Renal cortex interstitium (tissue), 11 donors: ENCODE measurements around the gene CELF1. TPM values are rescaled to one million over a fixed set of nuclear protein-coding genes. Genes with fewer than 3 reads are reported as not detected.

Experiments used
- DNase-seq, 11 donors: peaks; one replicate each; pipeline ENCODE4 v3.0.0-alpha.2; 2013; ENCODE audit warnings: low read depth in 9 of 11, low spot score in 4 of 11; ENCODE audit errors: extremely low read depth in 1 of 11
- polyA plus RNA-seq, 3 donors: library from polyadenylated mRNA; unstranded; fragments of 120-200 nt; gene quantifications; one replicate each; pipeline ENCODE4 v1.2.1, GENCODE V29; 2013; ENCODE audit not compliant: insufficient read length in 3 of 3

The CELF1 gene
- polyA plus RNA-seq, 3 donors = 108 to 126 (median 112) TPM

DNA sequence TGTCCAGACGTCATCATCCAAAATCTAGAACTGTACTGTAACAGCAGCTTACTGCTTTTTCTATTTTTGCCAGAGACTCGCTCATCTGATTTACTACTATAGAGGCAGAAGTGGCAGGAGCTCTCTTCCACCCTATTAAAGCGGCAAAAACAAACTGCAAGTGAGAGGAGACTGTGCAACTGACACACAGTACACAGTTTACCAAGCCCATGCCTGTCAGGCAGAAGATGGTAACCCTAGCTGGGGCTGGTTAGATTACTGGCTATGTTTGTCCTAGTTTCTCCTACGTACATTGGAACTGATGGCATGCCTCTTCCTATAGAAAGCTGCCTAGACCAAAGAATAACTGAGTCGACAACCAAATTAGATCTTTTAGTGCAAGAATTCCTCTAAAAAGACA lies 51.8 kb downstream of the CELF1 start:
- DNase-seq = peak in 2 of 11 donors; percentile 13 to 17

GRCh38 chr11:47500121-47500520 lies 52.8 kb downstream of the CELF1 start:
- no peak for DNase-seq

- no peak for DNase-seq
Measured at GRCh38 chr11:47499614-47500013, 53.3 kb downstream of the CELF1 start.

DNA sequence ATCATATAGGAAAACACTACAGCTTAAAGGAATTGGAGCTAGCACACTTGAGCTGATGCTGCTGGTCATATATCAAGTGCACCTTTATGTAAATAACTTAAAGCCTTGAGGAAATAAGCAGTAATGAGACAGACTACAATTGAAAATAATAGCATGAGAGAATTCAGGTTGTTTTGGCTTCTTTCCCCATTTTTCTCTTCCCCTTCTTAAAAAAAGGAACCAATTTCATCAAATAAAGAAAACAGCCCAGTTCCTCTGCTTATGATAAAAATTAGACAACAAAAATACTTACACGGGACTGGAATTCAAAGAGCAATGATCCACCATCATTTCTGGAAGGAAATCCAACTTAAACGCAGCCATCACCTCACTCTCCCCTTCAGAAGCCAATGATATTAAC lies 53.8 kb downstream of the CELF1 start:
- DNase-seq = no peak

GRCh38 chr11:47498584-47499152 lies 54.3 kb downstream of the CELF1 start:
- DNase-seq = no peak

DNA sequence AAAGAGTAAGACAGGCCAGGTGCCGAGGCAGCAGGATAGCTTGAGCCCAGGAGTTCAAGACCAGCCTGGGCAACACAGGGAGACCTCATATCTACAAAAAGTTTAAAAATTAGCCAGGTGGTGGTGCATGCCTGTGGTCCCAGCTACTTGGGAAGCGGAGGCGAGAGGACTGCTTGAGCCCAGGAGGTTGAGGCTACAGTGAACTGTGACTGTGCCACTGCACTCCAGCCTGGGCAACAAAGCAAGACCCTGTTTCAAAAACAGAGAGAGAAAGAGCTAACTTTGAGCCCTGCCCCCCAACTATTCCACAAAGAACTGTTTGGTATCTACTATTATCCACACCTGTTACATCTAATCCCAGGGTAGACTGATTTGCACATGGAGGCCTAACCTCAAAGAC lies 54.8 kb downstream of the CELF1 start:
- no peak for DNase-seq

GRCh38 chr11:47496808-47497207 lies 56.1 kb downstream of the CELF1 start:
- DNase-seq = no peak

GRCh38 chr11:47495856-47496217 lies 57.1 kb downstream of the CELF1 start:
- no peak for DNase-seq

DNA sequence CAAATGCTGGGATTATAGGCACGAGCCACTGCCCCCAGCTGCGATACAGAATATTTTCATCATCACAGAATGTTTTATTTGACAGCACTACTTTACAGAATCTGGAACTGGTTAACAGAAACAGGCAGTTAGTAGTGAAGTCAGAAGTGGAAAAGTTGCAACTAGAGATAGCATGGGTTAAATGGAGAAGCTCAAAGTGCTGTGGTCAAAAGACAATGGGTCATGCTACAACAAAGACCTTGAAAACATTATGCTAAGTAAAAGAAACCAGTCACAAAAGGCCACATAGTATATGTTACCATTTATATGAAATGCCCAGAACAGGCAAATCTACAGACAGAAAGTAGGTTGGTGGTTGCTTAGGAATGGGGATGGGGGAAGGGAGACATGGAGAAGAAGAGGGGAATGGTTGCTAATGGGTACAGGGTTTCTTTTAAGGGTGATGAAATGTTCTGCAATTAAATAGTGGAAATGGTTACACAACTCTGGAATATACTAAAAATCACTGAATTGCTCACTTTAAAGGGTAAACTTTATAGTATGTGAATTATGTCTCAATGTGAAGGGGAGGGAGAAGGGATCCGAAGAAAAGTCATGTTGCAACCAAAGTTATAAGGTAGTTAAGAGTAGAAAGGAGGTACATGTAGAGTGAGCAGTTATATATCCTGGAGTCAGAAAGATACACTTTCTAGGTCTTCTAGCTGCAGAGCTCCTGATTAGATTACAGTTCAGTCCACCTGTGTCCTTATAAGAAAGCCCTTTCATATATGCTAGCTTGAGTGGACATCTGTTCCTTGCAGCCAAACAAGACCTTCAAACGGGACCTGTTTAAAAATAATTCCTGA lies 57.7 kb downstream of the CELF1 start:
- DNase-seq = no peak

DNA sequence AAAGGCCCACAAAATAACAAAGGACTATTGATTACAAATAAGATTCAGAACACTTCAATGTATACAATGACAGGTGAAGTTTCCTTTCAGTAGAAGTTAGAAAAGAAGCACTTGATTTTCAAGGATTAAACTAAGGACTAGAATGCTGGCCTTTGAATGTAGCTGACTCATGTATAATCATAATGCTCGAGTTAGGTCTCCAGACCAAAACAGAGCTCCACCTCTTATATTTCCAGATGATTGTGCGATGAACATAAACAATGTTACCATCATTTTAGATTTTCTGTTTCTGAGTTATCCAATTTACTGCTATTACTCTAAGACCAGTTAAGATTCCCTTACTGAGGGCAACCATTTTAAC lies 63.6 kb downstream of the CELF1 start:
- no peak for DNase-seq

DNA sequence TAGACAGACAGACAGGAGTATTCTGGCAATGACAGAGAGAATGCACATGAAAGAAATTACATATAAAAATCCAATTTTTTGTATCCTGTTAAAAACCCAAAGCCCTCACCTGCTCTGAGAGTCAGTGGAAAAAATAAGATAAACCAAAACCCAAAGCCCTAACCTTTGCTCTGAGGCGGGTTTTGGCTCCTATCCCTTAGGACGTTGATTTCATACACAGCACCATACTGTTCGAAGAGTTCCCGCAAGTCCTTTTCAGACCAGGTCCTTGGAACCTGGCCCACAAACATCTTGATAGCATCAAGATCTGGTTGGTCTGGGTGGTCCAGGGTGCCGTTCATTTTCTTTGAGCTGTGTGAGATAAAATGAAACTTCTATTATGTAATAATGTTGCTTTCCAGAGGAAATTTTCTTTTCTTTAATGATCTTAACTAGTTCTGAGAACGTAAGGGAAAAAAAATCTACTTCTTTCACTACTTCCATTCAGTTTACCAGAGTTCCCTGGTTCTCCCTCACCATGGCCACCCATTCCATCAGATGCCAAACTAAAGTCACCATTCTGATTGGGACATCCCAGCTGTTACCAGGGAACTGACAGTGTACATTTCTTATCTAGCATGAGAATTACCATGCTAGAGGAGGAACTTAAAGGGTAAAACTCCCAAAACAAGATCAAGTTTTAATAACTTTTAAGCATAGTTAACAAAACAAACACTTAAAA lies 64.1 kb downstream of the CELF1 start:
- no peak for DNase-seq

- DNase-seq = no peak
Measured at GRCh38 chr11:47488111-47488510, 64.8 kb downstream of the CELF1 start.

GRCh38 chr11:47487421-47487820 lies 65.5 kb downstream of the CELF1 start:
- DNase-seq = no peak

- DNase-seq = no peak
Measured at GRCh38 chr11:47485107-47485506, 67.8 kb downstream of the CELF1 start.

DNA sequence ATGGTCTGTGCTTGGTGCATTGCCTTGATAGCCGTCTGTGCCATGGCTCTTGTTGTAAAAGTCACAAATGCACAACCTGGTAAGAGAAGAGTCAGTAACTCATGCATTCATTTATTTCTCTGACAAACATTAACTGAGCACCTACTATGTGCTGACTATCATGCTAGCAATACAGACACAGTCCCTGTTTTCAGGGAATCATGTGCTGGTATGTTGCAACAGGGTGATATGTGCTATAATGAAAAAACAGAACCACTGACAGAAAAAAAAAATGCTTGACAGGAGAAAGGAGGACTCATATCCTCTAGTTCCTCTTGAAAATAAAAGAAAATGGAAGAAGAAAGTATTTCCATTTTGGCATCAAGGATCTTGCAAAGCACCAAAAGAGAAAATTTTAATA lies 69.5 kb downstream of the CELF1 start:
- DNase-seq = no peak

GRCh38 chr11:47480762-47481161 lies 72.2 kb downstream of the CELF1 start:
- DNase-seq = no peak

DNA sequence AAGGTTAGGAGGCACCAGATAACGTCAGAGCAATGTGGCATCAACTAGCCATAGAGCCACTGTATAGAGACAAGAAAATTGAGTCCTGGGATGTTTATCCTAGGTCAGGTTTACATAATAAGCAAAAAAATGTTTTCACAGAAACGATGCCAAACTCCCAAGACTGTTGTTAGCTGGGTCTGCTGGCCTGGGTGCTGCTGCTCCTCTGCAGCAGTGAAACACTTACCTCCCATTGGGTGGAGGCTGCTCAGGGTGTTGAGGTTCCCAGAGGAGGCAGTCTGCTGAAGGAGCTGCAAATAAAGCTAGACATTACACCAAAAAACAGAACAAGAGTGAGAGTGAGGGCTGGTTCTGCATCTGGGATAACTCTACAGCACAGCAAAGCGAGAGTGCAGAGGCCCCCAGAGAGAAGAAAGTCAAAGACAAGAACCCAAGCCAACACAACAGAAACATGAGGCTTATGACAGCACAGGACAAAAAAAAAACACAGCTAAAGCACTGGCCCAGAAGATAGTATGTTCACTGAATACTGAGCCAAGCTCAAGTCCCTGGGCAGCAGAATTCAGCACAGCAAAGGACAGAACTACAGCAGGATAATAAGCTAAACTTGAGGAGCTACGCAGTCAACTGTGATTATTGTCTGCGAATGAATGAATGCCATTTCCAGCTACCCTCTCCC lies 74.1 kb downstream of the CELF1 start:
- no peak for DNase-seq

- no peak for DNase-seq
Measured at GRCh38 chr11:47477753-47478152, 75.2 kb downstream of the CELF1 start.

DNA sequence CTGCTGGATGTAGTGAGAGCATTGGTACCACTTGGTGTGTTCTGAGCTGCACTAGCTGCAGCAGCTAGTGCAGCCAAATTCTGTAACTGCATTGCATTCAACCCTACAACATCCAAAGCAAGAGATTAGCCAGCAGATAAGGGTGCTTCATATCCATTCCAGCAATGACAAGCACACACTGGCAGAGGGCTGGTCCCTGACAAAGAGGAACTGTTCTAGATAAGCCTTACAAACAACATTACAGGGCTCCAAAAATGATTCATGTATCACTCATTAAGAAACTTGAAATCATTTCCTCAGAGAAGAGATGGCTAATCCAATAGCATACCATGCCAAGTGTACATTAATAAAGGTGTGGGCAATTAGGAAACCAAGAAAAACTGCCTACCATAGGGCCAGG lies 75.6 kb downstream of the CELF1 start:
- no peak for DNase-seq

- no peak for DNase-seq
Measured at GRCh38 chr11:47470671-47471070, 82.3 kb downstream of the CELF1 start.
